Smooth muscle cell (in vitro differentiated cells): Measurements from ENCODE around the gene BMI1. TPM values are rescaled to one million over a fixed set of nuclear protein-coding genes. Genes with fewer than 3 reads are reported as not detected.

ENCODE experiments used
- DNase-seq: peaks from one replicate; lab custom pipeline; 2025; ENCODE audit not compliant: unreplicated experiment; lab: John Stamatoyannopoulos, UW
- H2AFZ ChIP-seq: fragments of 200-600 bp; sonication (generic); 2 replicates; pipeline ENCODE4 v1.6.0; 2016; ENCODE audit warnings: antibody characterized with exemption, low read depth, mild to moderate bottlenecking
- H3F3A ChIP-seq: fragments of 200-600 bp; sonication (generic); 2 replicates; pipeline ENCODE4 v1.6.0; 2017; ENCODE audit warnings: antibody characterized with exemption, low read depth
- H3K27ac ChIP-seq: fragments of 200-600 bp; sonication (generic); 2 replicates; pipeline ENCODE4 v1.5.1; 2016; ENCODE audit warnings: low read depth, mild to moderate bottlenecking
- H3K27me3 ChIP-seq: fragments of 200-600 bp; sonication (generic); 2 replicates; pipeline ENCODE4 v1.6.1; 2016; ENCODE audit warnings: low read depth, mild to moderate bottlenecking
- H3K36me3 ChIP-seq: fragments of 200-600 bp; sonication (generic); 2 replicates; pipeline ENCODE4 v1.5.1; 2016; ENCODE audit warnings: low read depth
- H3K4me1 ChIP-seq: fragments of 200-600 bp; sonication (generic); 2 replicates; pipeline ENCODE4 v1.5.1; 2016; ENCODE audit warnings: low read depth
- H3K4me2 ChIP-seq: fragments of 200-600 bp; sonication (generic); 2 replicates; pipeline ENCODE4 v1.6.0; 2016; ENCODE audit warnings: mild to moderate bottlenecking
- H3K4me3 ChIP-seq: fragments of 200-600 bp; sonication (generic); 2 replicates; pipeline ENCODE4 v1.5.1; 2016; ENCODE audit warnings: mild to moderate bottlenecking
- H3K79me2 ChIP-seq: fragments of 200-600 bp; sonication (generic); 2 replicates; pipeline ENCODE4 v1.6.0; 2016; ENCODE audit warnings: low read depth, mild to moderate bottlenecking
- H3K9ac ChIP-seq: fragments of 200-600 bp; sonication (generic); 2 replicates; pipeline ENCODE4 v1.6.0; 2016; ENCODE audit warnings: low read depth
- H3K9me3 ChIP-seq: fragments of 200-600 bp; sonication (generic); replicated peaks from 2 replicates; pipeline ENCODE4 v1.5.1; 2016; ENCODE audit warnings: low read depth
- H4K20me1 ChIP-seq: fragments of 200-600 bp; sonication (generic); 2 replicates; pipeline ENCODE4 v1.6.0; 2016; ENCODE audit warnings: low read depth
- CTCF ChIP-seq: fragments of 200-600 bp; sonication (generic); IDR thresholded peaks from 2 replicates; pipeline ENCODE4 v1.5.1; 2017; ENCODE audit warnings: borderline replicate concordance, mild to moderate bottlenecking, antibody characterized with exemption; ENCODE audit not compliant: insufficient read depth, poor library complexity, severe bottlenecking
- WGBS: methylation state at CpG from one replicate; pipeline ENCODE4 v1.1.7; 2016; ENCODE audit warnings: low lambda C conversion rate; 5-methylcytosine and 5-hydroxymethylcytosine counted together
- polyA plus RNA-seq: library from polyadenylated mRNA; unstranded; fragments of >200 nt; fragmentation: Nextera tagmentation; extraction: Ambion mirVana; gene quantifications from 2 replicates; pipeline ENCODE4 v1.2.1, GENCODE V29; 2016
- total RNA-seq: library from RNA; depleted of rRNA; stranded (reverse); fragments of >200 nt; gene quantifications from 2 replicates; pipeline ENCODE4 v1.2.3, GENCODE V29; 2014

BMI1 gene
- total and polyA plus RNA-seq, 2 experiments from 2014 or later, result 11.4 to 34.5 TPM

GRCh38 chr10:22370320-22370719 lies 49.4 kb downstream of the BMI1 start:
- no peak for TF ChIP-seq CTCF
- no peaks in the 10 kb centered on the region for H3K27me3 ChIP-seq
- no peaks in the 10 kb centered on the region for H3F3A ChIP-seq
- DNase-seq, result no peak
- no peaks in the 10 kb centered on the region for H4K20me1 ChIP-seq
- no peak overlapping the region for H3K9ac ChIP-seq
- H3K4me2 ChIP-seq, result no peak overlapping the region
- H2AFZ ChIP-seq, result no peak overlapping the region
- no peaks in the 10 kb centered on the region for H3K79me2 ChIP-seq
- no peaks in the 10 kb centered on the region for H3K9me3 ChIP-seq
- no peak overlapping the region for H3K4me3 ChIP-seq
- no peaks in the 10 kb centered on the region for H3K4me1 ChIP-seq
- H3K27ac ChIP-seq, result no peak overlapping the region
- H3K36me3 ChIP-seq, result no peaks in the 10 kb centered on the region

DNA sequence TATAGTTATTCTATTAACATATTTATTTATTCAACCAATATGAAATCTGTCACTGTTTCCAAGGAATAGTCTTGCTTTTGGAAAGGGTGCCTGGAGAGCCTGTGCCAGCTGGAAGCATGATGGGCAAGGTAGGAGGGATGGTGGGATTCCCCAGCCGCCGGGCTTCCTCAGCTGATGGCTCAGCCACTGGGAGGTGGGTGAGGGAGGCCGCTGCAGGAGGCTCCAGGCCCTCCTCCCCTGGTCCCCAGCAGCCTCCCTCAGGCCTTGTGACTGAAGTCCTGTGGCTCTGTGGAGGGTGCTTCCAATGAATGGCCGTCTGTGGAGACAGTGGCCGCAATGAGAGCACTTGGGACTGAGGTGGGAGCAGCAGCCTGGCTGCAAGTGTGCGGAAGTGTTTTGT lies 51.4 kb downstream of the BMI1 start:
- Histone ChIP-seq H3K36me3 (no peaks in the 10 kb centered on the region), H3K9ac (no peak overlapping the region), H3K27me3 (no peaks in the 10 kb centered on the region), H3K27ac (no peak overlapping the region), H3K4me2 (no peak overlapping the region), H3F3A (no peaks in the 10 kb centered on the region), H3K79me2 (no peaks in the 10 kb centered on the region), H3K4me1 (no peaks in the 10 kb centered on the region), H3K9me3 (no peaks in the 10 kb centered on the region), H2AFZ (no peak overlapping the region), H3K4me3 (no peak overlapping the region), H4K20me1 (no peaks in the 10 kb centered on the region)
- TF ChIP-seq CTCF, result no peak
- no peak for DNase-seq
- WGBS, result 96% methylated on average over 6 of the region's 6 CpGs

DNA sequence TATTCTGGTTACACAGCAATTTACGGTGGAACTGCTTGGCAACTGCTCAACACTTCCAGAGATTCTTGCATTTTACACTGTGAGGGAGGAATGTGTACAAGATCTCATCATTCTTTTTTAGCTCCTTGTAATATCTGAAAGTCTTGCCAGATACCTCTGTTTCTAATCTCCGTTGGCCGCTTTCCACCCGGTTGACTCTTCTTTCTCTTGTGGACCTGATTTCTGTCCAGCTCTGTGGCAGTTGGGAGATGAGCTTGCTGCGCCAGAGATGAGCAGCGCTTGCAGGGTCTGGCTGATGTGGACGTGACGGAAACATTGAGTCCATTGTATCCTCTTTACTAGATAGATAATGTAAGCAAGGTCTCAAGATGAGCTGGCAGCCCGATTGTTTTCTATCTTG lies 52.0 kb downstream of the BMI1 start:
- no peak for DNase-seq
- Histone ChIP-seq H3K4me1 (no peaks in the 10 kb centered on the region), H3K79me2 (no peaks in the 10 kb centered on the region), H2AFZ (no peak overlapping the region), H3K9me3 (no peaks in the 10 kb centered on the region), H3K4me3 (no peak overlapping the region), H3K4me2 (no peak overlapping the region), H3F3A (no peaks in the 10 kb centered on the region), H3K27ac (no peak overlapping the region), H4K20me1 (no peaks in the 10 kb centered on the region), H3K27me3 (no peaks in the 10 kb centered on the region), H3K9ac (no peak overlapping the region), H3K36me3 (no peaks in the 10 kb centered on the region)
- TF ChIP-seq CTCF, result no peak
- WGBS, result 55% methylated on average over 9 of the region's 9 CpGs

- WGBS, result 93% methylated on average over 3 of the region's 3 CpGs
- DNase-seq, result no peak
- Histone ChIP-seq H3K4me2 (no peak overlapping the region), H3K27me3 (no peaks in the 10 kb centered on the region), H3K36me3 (no peaks in the 10 kb centered on the region), H3K4me3 (no peak overlapping the region), H3K27ac (no peak overlapping the region), H4K20me1 (no peaks in the 10 kb centered on the region), H3K9me3 (no peaks in the 10 kb centered on the region), H3K4me1 (no peaks in the 10 kb centered on the region), H2AFZ (no peak overlapping the region), H3F3A (no peaks in the 10 kb centered on the region), H3K79me2 (no peaks in the 10 kb centered on the region), H3K9ac (no peak overlapping the region)
- no peak for TF ChIP-seq CTCF
Measured at GRCh38 chr10:22374489-22375126, 53.7 kb downstream of the BMI1 start.
